ENCODE results near the gene SERPINA1. TPM values are rescaled to one million over a fixed set of nuclear protein-coding genes. Genes with fewer than 3 reads are reported as not detected.

The SERPINA1 gene
- total RNA-seq = 100 to 1,000 TPM in 2 of 3 donors, 10 to 100 TPM in 1; 98.3 to 311 (median 225) TPM
- long read RNA-seq, donor 1, transcript SERPINA1-207 (5 exons, 3,144 nt) = major isoform, 64 of 92 reads
- long read RNA-seq, donor 1, partial matches to known transcripts = 9 of 92 reads
- long read RNA-seq, donor 1, other reads (novel, unspliced or antisense) = 8 of 92 reads
- long read RNA-seq, donor 2, transcript SERPINA1-209 (6 exons, 1,559 nt) = minor isoform, 21 of 250 reads
- long read RNA-seq, donor 2, transcript SERPINA1-207 (5 exons, 3,144 nt) = major isoform, 167 of 250 reads
- long read RNA-seq, donor 2, transcript SERPINA1-202 (5 exons, 1,622 nt) = minor isoform, 7 of 250 reads
- long read RNA-seq, donor 2, transcript SERPINA1-205 (6 exons, 1,628 nt) = minor isoform, 15 of 250 reads
- long read RNA-seq, donor 2, partial matches to known transcripts = 24 of 250 reads
- long read RNA-seq, donor 2, other reads (novel, unspliced or antisense) = 13 of 250 reads

- no peak for TF ChIP-seq CTCF (IDR thresholded peaks at IDR 0.05)
- H3K4me1 ChIP-seq (ENCODE audit: low read depth) = peaks cover 37% of the 10 kb centered on the region
- H3K4me3 ChIP-seq = no peak within 1 kb of the TSS
- ATAC-seq (no peak), DNase-seq (no peak)
- no peaks in the 10 kb centered on the region for H3K36me3 ChIP-seq (ENCODE audit: low read depth)
- intact Hi-C loops (cut with DNase I, micrococcal nuclease) = no loop called here
- no peaks in the 10 kb centered on the region for H3K9me3 ChIP-seq
These were observed at the start of gene SERPINA1 for GRCh38 chr14:94388384-94389103. Gene SERPINA1 (minus strand): TSS chr14:94388602. CDS start chr14:94383237, 5,365 bp downstream.

- no peaks in the 10 kb centered on the region for H3K9me3 ChIP-seq
- no peak overlapping the region for H3K4me3 ChIP-seq
- intact Hi-C loops (cut with DNase I, micrococcal nuclease) = no loop called here
- DNase-seq = no peak
- no peak for TF ChIP-seq CTCF (IDR thresholded peaks at IDR 0.05)
- H3K4me1 ChIP-seq (ENCODE audit: low read depth) = no peaks in the 10 kb centered on the region
- no peaks in the 10 kb centered on the region for H3K36me3 ChIP-seq (ENCODE audit: low read depth)
- ATAC-seq = no peak
These were observed 40.2 kb upstream of the SERPINA1 start for GRCh38 chr14:94428610-94429009.

- no peaks in the 10 kb centered on the region for H3K9me3 ChIP-seq
- no peak overlapping the region for H3K4me3 ChIP-seq
- H3K36me3 ChIP-seq (ENCODE audit: low read depth) = no peaks in the 10 kb centered on the region
- intact Hi-C loops (cut with DNase I, micrococcal nuclease) = no loop called here
- H3K4me1 ChIP-seq (ENCODE audit: low read depth) = no peaks in the 10 kb centered on the region
- no peak for TF ChIP-seq CTCF (IDR thresholded peaks at IDR 0.05)
- DNase-seq = no peak
- ATAC-seq = no peak
These were observed 38.7 kb upstream of the SERPINA1 start for GRCh38 chr14:94427016-94427613.

- no peak for TF ChIP-seq CTCF (IDR thresholded peaks at IDR 0.05)
- no peaks in the 10 kb centered on the region for H3K9me3 ChIP-seq
- ATAC-seq = no peak
- DNase-seq = no peak
- no peaks in the 10 kb centered on the region for H3K36me3 ChIP-seq (ENCODE audit: low read depth)
- no peaks in the 10 kb centered on the region for H3K4me1 ChIP-seq (ENCODE audit: low read depth)
- intact Hi-C loops (cut with DNase I, micrococcal nuclease) = no loop called here
- no peak overlapping the region for H3K4me3 ChIP-seq
These were observed 38.1 kb upstream of the SERPINA1 start for GRCh38 chr14:94426526-94426925.

GRCh38 chr14:94424371-94424770, 36.0 kb upstream of the SERPINA1 start:
- Histone ChIP-seq H3K9me3 (no peaks in the 10 kb centered on the region), H3K36me3 (ENCODE audit: low read depth) (no peaks in the 10 kb centered on the region), H3K4me1 (ENCODE audit: low read depth) (no peaks in the 10 kb centered on the region), H3K4me3 (no peak overlapping the region)
- no peak for TF ChIP-seq CTCF (IDR thresholded peaks at IDR 0.05)
- DNase-seq (no peak), ATAC-seq (no peak)
- intact Hi-C loops (cut with DNase I, micrococcal nuclease) = no loop called here
